H1 (cell line): ENCODE measurements around the gene KCNK3.

ENCODE experiments used
- RAD21 ChIP-seq, 2 experiments: IDR thresholded peaks in 1 of 2; conservative IDR thresholded peaks in 1 of 2; 2 replicates each; pipeline ENCODE4 v1.6.1; 2011; ENCODE audit warnings: low read depth in 2 of 2, low read length in 2 of 2, improper control_type of control experiment in 1 of 2, inconsistent platforms in 1 of 2, mild to moderate bottlenecking in 1 of 2, moderate library complexity in 1 of 2
- SIRT6 ChIP-seq: IDR thresholded peaks from one replicate; pipeline ENCODE4 v1.7.1; 2012; ENCODE audit warnings: low read length, inconsistent platforms
- TCF12 ChIP-seq: IDR thresholded peaks from 2 replicates; pipeline ENCODE4 v1.6.1; 2011; ENCODE audit warnings: low read depth, mild to moderate bottlenecking, low read length
- TF ChIP-seq, protein P1 (sequence below), 3 experiments: IDR thresholded peaks; 1 replicate in 2 of 3; 2 replicates in 1 of 3; pipeline versions ENCODE4 v1.5.1 to v1.6.1; 2011; ENCODE audit warnings: low read length in 3 of 3, mild to moderate bottlenecking in 3 of 3, inconsistent platforms in 2 of 3, low read depth in 1 of 3, moderate library complexity in 1 of 3; ENCODE audit not compliant: insufficient read depth in 1 of 3; ENCODE audit errors: control extremely low read depth in 1 of 3

- TF ChIP-seq SIRT6 (no peak), TCF12 (no peak), RAD21 (IDR thresholded peaks at IDR 0.05 in 1 of 2, conservative IDR thresholded peaks at IDR 0.05 in 1 of 2; ENCODE audit: low read depth in 2 of 2, low read length in 2 of 2) (no peak)
- TF ChIP-seq, protein P1, sequence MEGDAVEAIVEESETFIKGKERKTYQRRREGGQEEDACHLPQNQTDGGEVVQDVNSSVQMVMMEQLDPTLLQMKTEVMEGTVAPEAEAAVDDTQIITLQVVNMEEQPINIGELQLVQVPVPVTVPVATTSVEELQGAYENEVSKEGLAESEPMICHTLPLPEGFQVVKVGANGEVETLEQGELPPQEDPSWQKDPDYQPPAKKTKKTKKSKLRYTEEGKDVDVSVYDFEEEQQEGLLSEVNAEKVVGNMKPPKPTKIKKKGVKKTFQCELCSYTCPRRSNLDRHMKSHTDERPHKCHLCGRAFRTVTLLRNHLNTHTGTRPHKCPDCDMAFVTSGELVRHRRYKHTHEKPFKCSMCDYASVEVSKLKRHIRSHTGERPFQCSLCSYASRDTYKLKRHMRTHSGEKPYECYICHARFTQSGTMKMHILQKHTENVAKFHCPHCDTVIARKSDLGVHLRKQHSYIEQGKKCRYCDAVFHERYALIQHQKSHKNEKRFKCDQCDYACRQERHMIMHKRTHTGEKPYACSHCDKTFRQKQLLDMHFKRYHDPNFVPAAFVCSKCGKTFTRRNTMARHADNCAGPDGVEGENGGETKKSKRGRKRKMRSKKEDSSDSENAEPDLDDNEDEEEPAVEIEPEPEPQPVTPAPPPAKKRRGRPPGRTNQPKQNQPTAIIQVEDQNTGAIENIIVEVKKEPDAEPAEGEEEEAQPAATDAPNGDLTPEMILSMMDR (IDR thresholded peaks at IDR 0.05; ENCODE audit: control extremely low read depth in 1 of 3, insufficient read depth in 1 of 3, low read depth in 1 of 3, low read length in 3 of 3), result no peak
Measured at GRCh38 chr2:26646986-26647672, 45.4 kb upstream of the KCNK3 start.
